H1 (cell line): ENCODE measurements around the gene TSNAXIP1. TPM values are rescaled to one million over a fixed set of nuclear protein-coding genes. Genes with fewer than 3 reads are reported as not detected.

Source experiments
- CTCF ChIA-PET: fragments of 300-600 bp; sonication (Branson Sonifier 250); formaldehyde crosslinking; loops from one replicate; lab custom pipeline; 2021; ENCODE audit not compliant: partially characterized antibody; lab: Charles Lee
- POLR2A ChIA-PET: fragments of 300-600 bp; sonication (Branson Sonifier 250); formaldehyde crosslinking; loops from one replicate; lab custom pipeline; 2021; ENCODE audit warnings: inconsistent platforms; ENCODE audit not compliant: partially characterized antibody; lab: Charles Lee
- DNase-seq, 2 experiments: peaks; one replicate each; pipeline versions ENCODE4 v3.0.0 to v3.0.0-alpha.2; 2010 to 2022; ENCODE audit warnings: low spot score in 2 of 2, low read depth in 1 of 2, mixed read lengths in 1 of 2
- FAIRE-seq: peaks from 2 replicates; lab custom pipeline; 2011; peaks lifted over from hg19 to GRCh38; lab: Jason Lieb, UNC
- H2AFZ ChIP-seq: 2 replicates; pipeline ENCODE4 v1.8.1; 2012; ENCODE audit warnings: low read length, inconsistent platforms
- H2AK5ac ChIP-seq: 2 replicates; pipeline ENCODE4 v1.6.1; 2013; ENCODE audit warnings: low read depth, low read length
- H2BK120ac ChIP-seq: replicated peaks from 2 replicates; pipeline ENCODE3; 2013; ENCODE audit warnings: low read depth, low read length, inconsistent platforms
- H2BK12ac ChIP-seq: 2 replicates; pipeline ENCODE4 v1.6.1; 2013; ENCODE audit warnings: low read depth, low read length
- H2BK15ac ChIP-seq: 2 replicates; pipeline ENCODE4 v1.6.1; 2013; ENCODE audit warnings: low read length
- H2BK20ac ChIP-seq: 2 replicates; pipeline ENCODE4 v1.6.1; 2013; ENCODE audit warnings: low read length
- H2BK5ac ChIP-seq: 2 replicates; pipeline ENCODE4 v1.6.1; 2013; ENCODE audit warnings: low read depth, low read length
- H3K14ac ChIP-seq: 2 replicates; pipeline ENCODE4 v1.6.1; 2013; ENCODE audit warnings: inconsistent platforms; ENCODE audit not compliant: insufficient read length
- H3K18ac ChIP-seq: 2 replicates; pipeline ENCODE4 v1.6.1; 2013; ENCODE audit warnings: low read length; ENCODE audit errors: extremely low read depth
- H3K23ac ChIP-seq: 2 replicates; pipeline ENCODE4 v1.6.1; 2013; ENCODE audit warnings: inconsistent platforms; ENCODE audit not compliant: insufficient read length
- H3K23me2 ChIP-seq: 2 replicates; pipeline ENCODE4 v1.6.1; 2013; ENCODE audit warnings: low read depth, low read length
- H3K27ac ChIP-seq: 2 replicates; pipeline ENCODE4 v1.6.1; 2011; ENCODE audit warnings: low read depth, low read length, inconsistent platforms
- H3K27me3 ChIP-seq, 4 experiments: replicated peaks in 1 of 4; 1 replicate in 1 of 4; 2 replicates in 3 of 4; pipeline versions ENCODE4 v1.6.1 to v1.8.1; 2011 to 2013; ENCODE audit warnings: low read length in 3 of 4, mild to moderate bottlenecking in 3 of 4, inconsistent platforms in 2 of 4, mixed read lengths in 2 of 4, moderate library complexity in 1 of 4; ENCODE audit not compliant: control insufficient read depth in 3 of 4, insufficient read depth in 3 of 4; ENCODE audit errors: extremely low read depth in 1 of 4
- H3K36me3 ChIP-seq, 4 experiments: 2 replicates each; pipeline versions ENCODE4 v1.6.1 to v1.8.1; 2011 to 2013; ENCODE audit warnings: mild to moderate bottlenecking in 4 of 4, low read length in 3 of 4, moderate library complexity in 2 of 4, control low read depth in 1 of 4, inconsistent platforms in 1 of 4; ENCODE audit not compliant: insufficient read depth in 4 of 4, control insufficient read depth in 2 of 4
- H3K4ac ChIP-seq: replicated peaks from 2 replicates; pipeline ENCODE3; 2013; ENCODE audit warnings: low read length, low read depth, mixed read lengths, inconsistent platforms; ENCODE audit not compliant: insufficient read length
- H3K4me1 ChIP-seq, 4 experiments: replicated peaks in 1 of 4; 1 replicate in 1 of 4; 2 replicates in 3 of 4; pipeline versions ENCODE4 v1.6.1 to v1.8.1; 2011 to 2013; ENCODE audit warnings: low read length in 3 of 4, inconsistent platforms in 2 of 4, mixed read lengths in 1 of 4; ENCODE audit not compliant: insufficient read depth in 4 of 4, control insufficient read depth in 3 of 4
- H3K4me2 ChIP-seq, 2 experiments: 2 replicates each; pipeline versions ENCODE4 v1.6.1 to v1.8.1; 2011 to 2013; ENCODE audit warnings: low read depth in 2 of 2, low read length in 2 of 2, control low read depth in 1 of 2, inconsistent platforms in 1 of 2, mild to moderate bottlenecking in 1 of 2; ENCODE audit not compliant: insufficient read depth in 1 of 2
- H3K4me3 ChIP-seq, 4 experiments: fragments of 200-600, 300-600 bp in 1 of 4; sonication (generic), shearing (Covaris generic), sonication (Bioruptor Twin) in 1 of 4; 2 replicates each; pipeline versions ENCODE4 v1.5.1 to v1.8.1; 2011 to 2016; ENCODE audit warnings: low read length in 4 of 4, low read depth in 3 of 4, control low read depth in 2 of 4, inconsistent platforms in 2 of 4, mild to moderate bottlenecking in 2 of 4, mixed read lengths in 1 of 4, moderate library complexity in 1 of 4; ENCODE audit not compliant: insufficient read depth in 2 of 4; ENCODE audit errors: extremely low read depth in 1 of 4
- H3K56ac ChIP-seq: replicated peaks from 2 replicates; pipeline ENCODE3; 2013; ENCODE audit warnings: low read depth, mild to moderate bottlenecking, mixed read lengths, low read length, inconsistent platforms; ENCODE audit not compliant: insufficient read length
- H3K79me1 ChIP-seq: 2 replicates; pipeline ENCODE4 v1.6.1; 2013; ENCODE audit warnings: low read depth, low read length, control low read depth
- H3K79me2 ChIP-seq, 2 experiments: 2 replicates each; pipeline versions ENCODE4 v1.6.1 to v1.8.1; 2012 to 2013; ENCODE audit warnings: low read length in 2 of 2, mild to moderate bottlenecking in 2 of 2, inconsistent platforms in 1 of 2; ENCODE audit not compliant: insufficient read depth in 2 of 2, control insufficient read depth in 1 of 2
- H3K9ac ChIP-seq, 4 experiments: replicated peaks in 1 of 4; 1 replicate in 1 of 4; 2 replicates in 3 of 4; pipeline versions ENCODE4 v1.6.1 to v1.8.1; 2011 to 2013; ENCODE audit warnings: low read depth in 3 of 4, low read length in 3 of 4, control low read depth in 2 of 4, mild to moderate bottlenecking in 2 of 4, moderate library complexity in 2 of 4, inconsistent platforms in 1 of 4; ENCODE audit errors: extremely low read depth in 1 of 4
- H3K9me3 ChIP-seq, 2 experiments: 2 replicates each; pipeline versions ENCODE4 v1.6.1 to v1.8.1; 2012 to 2013; ENCODE audit warnings: mild to moderate bottlenecking in 2 of 2, moderate library complexity in 2 of 2, control low read depth in 1 of 2, inconsistent platforms in 1 of 2, low read depth in 1 of 2, low read length in 1 of 2, mixed read lengths in 1 of 2; ENCODE audit not compliant: insufficient read depth in 2 of 2
- H4K20me1 ChIP-seq, 2 experiments: replicated peaks in 1 of 2; 2 replicates each; pipeline versions ENCODE3 to v1.8.1; 2011 to 2013; ENCODE audit warnings: inconsistent platforms in 2 of 2, low read length in 2 of 2, mild to moderate bottlenecking in 1 of 2; ENCODE audit not compliant: insufficient read depth in 2 of 2, control insufficient read depth in 1 of 2
- H4K5ac ChIP-seq: 2 replicates; pipeline ENCODE4 v1.6.1; 2013; ENCODE audit warnings: low read length, low read depth, mixed read lengths, inconsistent platforms; ENCODE audit not compliant: insufficient read length
- H4K8ac ChIP-seq: 2 replicates; pipeline ENCODE4 v1.8.0; 2013; ENCODE audit warnings: mild to moderate bottlenecking, moderate library complexity, low read length, inconsistent platforms; ENCODE audit not compliant: insufficient read depth; ENCODE audit errors: extremely low read depth
- H4K91ac ChIP-seq: replicated peaks from 2 replicates; pipeline ENCODE3; 2013; ENCODE audit warnings: low read length, mixed read lengths, inconsistent platforms; ENCODE audit not compliant: insufficient read length
- ASH2L ChIP-seq: fragments of 200-600, 300-600 bp; sonication (generic); IDR thresholded peaks from one replicate; pipeline ENCODE4 v1.7.1; 2017; ENCODE audit warnings: low read length
- CBX5 ChIP-seq: fragments of 300-800, 300-1000 bp; sonication (generic); IDR thresholded peaks from 2 replicates; pipeline ENCODE4 v1.7.1; 2016; ENCODE audit warnings: antibody characterized with exemption, low read length, low read depth
- CBX8 ChIP-seq: fragments of 300-800, 300-1000 bp; sonication (generic); IDR thresholded peaks from 2 replicates; pipeline ENCODE4 v1.7.1; 2016; ENCODE audit warnings: low read depth, low read length, borderline replicate concordance
- CHD2 ChIP-seq: IDR thresholded peaks from 2 replicates; pipeline ENCODE4 v1.6.1; 2012; ENCODE audit warnings: low read length, improper control_type of control experiment
- EZH2 ChIP-seq: fragments of 200-600 bp; sonication (generic); IDR thresholded peaks from 2 replicates; pipeline ENCODE4 v1.7.1; 2012; ENCODE audit warnings: low read depth, mild to moderate bottlenecking, moderate library complexity, low read length, inconsistent platforms; ENCODE audit not compliant: severe bottlenecking
- GTF2F1 ChIP-seq: IDR thresholded peaks from 2 replicates; pipeline ENCODE4 v1.6.1; 2012; ENCODE audit warnings: low read depth, low read length, improper control_type of control experiment, borderline replicate concordance
- JUN ChIP-seq: IDR thresholded peaks from 2 replicates; pipeline ENCODE4 v1.6.1; 2011; ENCODE audit warnings: low read depth, mild to moderate bottlenecking, improper control_type of control experiment, low read length
- KDM4A ChIP-seq: IDR thresholded peaks from one replicate; pipeline ENCODE4 v1.7.1; 2012; ENCODE audit warnings: low read depth, mild to moderate bottlenecking, moderate library complexity, low read length, inconsistent platforms; ENCODE audit not compliant: severe bottlenecking
- MAX ChIP-seq: IDR thresholded peaks from 2 replicates; pipeline ENCODE4 v1.6.1; 2012; ENCODE audit warnings: inconsistent platforms
- NRF1 ChIP-seq: IDR thresholded peaks from 2 replicates; pipeline ENCODE4 v1.6.1; 2011; ENCODE audit warnings: mild to moderate bottlenecking, low read depth, low read length, improper control_type of control experiment
- POLR2AphosphoS5 ChIP-seq: IDR thresholded peaks from 2 replicates; pipeline ENCODE4 v1.6.1; 2011; ENCODE audit warnings: low read depth, low read length
- SP4 ChIP-seq: IDR thresholded peaks from 2 replicates; pipeline ENCODE4 v1.6.1; 2012; ENCODE audit warnings: low read length, inconsistent platforms
- TAF1 ChIP-seq: IDR thresholded peaks from 2 replicates; pipeline ENCODE4 v1.6.1; 2011; ENCODE audit warnings: mild to moderate bottlenecking, low read depth, low read length
- TEAD4 ChIP-seq: IDR thresholded peaks from 2 replicates; pipeline ENCODE4 v1.6.1; 2012; ENCODE audit warnings: low read depth, low read length, inconsistent platforms, mixed read lengths
- YY1 ChIP-seq: IDR thresholded peaks from 2 replicates; pipeline ENCODE4 v1.6.1; 2011; ENCODE audit warnings: low read depth, mild to moderate bottlenecking, low read length
- WGBS, 2 experiments: shearing (Covaris generic) in 1 of 2; methylation state at CpG; one replicate each; pipeline versions ENCODE4 v1.1.6 to v1.1.7; 2013 to 2015; ENCODE audit warnings: low lambda C conversion rate in 2 of 2, mixed read lengths in 2 of 2, inconsistent platforms in 1 of 2, low coverage in 1 of 2, missing lambda C conversion rate in 1 of 2; ENCODE audit not compliant: insufficient replicate concordance in 2 of 2, insufficient coverage in 1 of 2, insufficient read length in 1 of 2; ENCODE audit errors: extremely low coverage in 1 of 2, missing lambda C conversion rate in 1 of 2; 5-methylcytosine and 5-hydroxymethylcytosine counted together
- polyA plus RNA-seq, 7 experiments: library from polyadenylated mRNA; depleted of rRNA in 3 of 7; stranded (reverse) in 5 of 7; unstranded in 2 of 7; fragments of >200 nt in 5 of 7; fragments of 200-250 nt in 2 of 7; gene quantifications; 1 replicate in 5 of 7; 2 replicates in 1 of 7; 4 replicates in 1 of 7; pipeline versions ENCODE4 v1.2.1 to v1.2.3, GENCODE V29; 2011 to 2013; ENCODE audit warnings: missing spikeins in 2 of 7, mixed read lengths in 2 of 7
- total RNA-seq: library from RNA; stranded (reverse); fragmentation: NEBNext Ultra II Directional; extraction: Animal tissue kit (Norgen Biotek cat#: 25700); gene quantifications from 2 replicates; pipeline ENCODE4 v1.2.1, GENCODE V29; 2021

The TSNAXIP1 gene
- total and polyA plus RNA-seq, 2 of the 8 experiments (the other 6 are each of a cell fraction or from before 2014, with no cell fraction given) = 0.37 to 0.94 TPM

GRCh38 chr16:67874372-67874771, 67.7 kb downstream of the TSNAXIP1 start:
- H3K4ac ChIP-seq = no peak overlapping the region
- H3K4me1 ChIP-seq = peaks cover 0 to 7% (median 3%) of the 10 kb centered on the region in 4 experiments; a peak in 3 of 7 replicates
- H3K18ac ChIP-seq = no peak overlapping the region
- POLR2A ChIA-PET = interaction anchor here (1.1 to 2.7 kb wide), 6 partner anchors 9 to 61 kb away, joined by 3 to 19 read pairs (median 8); partner anchors contain the start of genes CENPT, NUTF2 and PSKH1
- peak overlapping the region in 1 of 4 experiments; percentile 91; a peak in 1 of 8 replicates for H3K4me3 ChIP-seq
- no peak overlapping the region for H2BK15ac ChIP-seq
- H4K91ac ChIP-seq = no peak overlapping the region
- no peaks in the 10 kb centered on the region for H3K27me3 ChIP-seq
- 0 out of 7 replicates have a peak overlapping the region, but pooled peaks of 1 of the 4 experiments have one; percentile 26 for H3K9ac ChIP-seq
- no peak overlapping the region for H2AFZ ChIP-seq
- DNase-seq (no peak), FAIRE-seq (no peak)
- H3K14ac ChIP-seq = no peak overlapping the region
- no peak overlapping the region for H2BK120ac ChIP-seq
- peaks cover 2% of the 10 kb centered on the region; the same call in 1 of the 2 replicates for H3K23me2 ChIP-seq
- 96% methylated on average over 3 of the region's 3 CpGs; no CpG with 5 or more reads in 1 of the 2 experiments for WGBS, 2 experiments
- H4K20me1 ChIP-seq = peaks cover 3 to 14% of the 10 kb centered on the region in 2 experiments
- H2BK20ac ChIP-seq = no peak overlapping the region
- no peak overlapping the region for H4K8ac ChIP-seq
- peaks cover 3 to 30% of the 10 kb centered on the region in 2 experiments; a peak in 3 of 4 replicates for H3K79me2 ChIP-seq
- H3K27ac ChIP-seq = no peak overlapping the region
- H2BK5ac ChIP-seq = no peak overlapping the region
- H3K9me3 ChIP-seq = no peaks in the 10 kb centered on the region
- no peak overlapping the region for H2AK5ac ChIP-seq
- H3K36me3 ChIP-seq = peaks cover 16 to 47% (median 32%) of the 10 kb centered on the region in 4 experiments
- no peak overlapping the region for H4K5ac ChIP-seq
- H3K56ac ChIP-seq = no peak overlapping the region
- no peak overlapping the region for H3K23ac ChIP-seq
- no peak overlapping the region for H2BK12ac ChIP-seq
- peaks cover 13% of the 10 kb centered on the region for H3K79me1 ChIP-seq
- H3K4me2 ChIP-seq = peak overlapping the region; percentile 89 to 95; a peak in 3 of 4 replicates
- CTCF ChIA-PET = interaction anchor here (0.7 to 21.8 kb wide), 10 partner anchors 9 to 207 kb away, joined by 3 to 623 read pairs (median 4); partner anchors contain the start of genes CTRL, LCAT, NRN1L and PSMB10
- no peak for TF ChIP-seq SP4
- no peak for TF ChIP-seq EZH2
- no peak for TF ChIP-seq NRF1
- TF ChIP-seq POLR2AphosphoS5 = no peak
- no peak for TF ChIP-seq TAF1
- TF ChIP-seq CBX8 = no peak
- TF ChIP-seq TEAD4 = no peak
- no peak for TF ChIP-seq ASH2L
- no peak for TF ChIP-seq CBX5
- TF ChIP-seq YY1 = no peak
- no peak for TF ChIP-seq GTF2F1
- TF ChIP-seq JUN = no peak
- TF ChIP-seq CHD2 = no peak
- TF ChIP-seq MAX = no peak
- no peak for TF ChIP-seq KDM4A
